ENCODE data around the gene THSD8. TPM values are rescaled to one million over a fixed set of nuclear protein-coding genes. Genes with fewer than 3 reads are reported as not detected.

Gene THSD8
- total and polyA plus RNA-seq, 2 donors, result 4.1 to 9.9 TPM

DNA sequence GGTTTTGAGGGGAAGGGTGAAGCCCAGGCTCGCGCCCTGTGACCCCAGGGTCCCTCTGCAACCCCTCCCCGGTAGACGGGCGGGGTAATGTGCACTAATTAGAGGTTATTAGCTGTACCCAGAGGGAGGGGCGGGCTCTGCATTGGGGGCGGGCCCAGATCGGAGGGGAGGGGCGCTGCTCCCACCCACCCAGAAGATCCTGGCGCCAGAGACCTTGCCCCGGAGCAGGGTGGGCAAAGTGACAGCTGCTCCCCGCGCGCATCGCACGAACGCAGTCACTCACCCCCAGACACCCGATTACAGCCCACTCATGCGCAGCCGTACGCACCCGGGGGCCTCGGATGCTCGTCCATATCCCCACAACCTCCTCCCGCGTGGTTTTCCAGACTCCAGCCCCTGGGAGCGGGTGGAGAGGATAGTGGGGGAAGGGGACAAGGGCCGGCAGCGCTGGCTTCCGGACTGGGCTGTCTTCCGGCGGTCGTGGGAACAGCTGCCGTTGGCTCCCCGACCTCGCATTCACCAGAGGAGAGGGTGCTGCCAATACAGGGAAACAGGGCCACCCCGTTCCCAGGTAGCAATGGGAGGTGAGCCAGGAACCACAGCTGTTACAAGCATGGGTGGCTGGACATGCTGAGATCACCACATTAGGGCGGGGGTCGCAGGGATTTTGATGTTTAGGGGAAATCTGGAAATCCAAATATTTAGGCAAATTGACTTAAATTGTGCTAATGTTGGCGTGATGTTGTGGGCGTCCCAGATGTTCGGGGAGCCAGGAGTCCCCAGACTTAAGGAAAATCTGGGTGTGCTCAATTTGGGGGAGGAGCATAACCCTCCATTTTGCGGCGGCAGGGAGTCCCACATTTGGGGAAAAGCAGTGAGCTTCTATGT lies 23.6 kb upstream of the THSD8 start:
- no peaks in the 10 kb centered on the region for H3K36me3 ChIP-seq (ENCODE audit: control insufficient read depth in 2 of 2, insufficient read depth in 2 of 2, low read length in 1 of 2)
- peaks cover 15 to 61% of the 10 kb centered on the region in 2 donors for H3K4me1 ChIP-seq (ENCODE audit: control insufficient read depth in 2 of 2, insufficient read depth in 2 of 2, low read length in 2 of 2)
- H3K27me3 ChIP-seq (ENCODE audit: control insufficient read depth in 2 of 2, insufficient read depth in 1 of 2, low read length in 1 of 2), result no peaks in the 10 kb centered on the region
- H3K9me3 ChIP-seq (ENCODE audit: control insufficient read depth in 2 of 2, insufficient read depth in 1 of 2, low read length in 1 of 2), result no peaks in the 10 kb centered on the region
- 6% methylated on average over 44 of the region's 44 CpGs for WGBS
- peak in 2 of 9 donors; percentile 46 to 62 for DNase-seq (ENCODE audit: low read depth in 6 of 9, low spot score in 9 of 9)
- H3K4me3 ChIP-seq (ENCODE audit: low read length in 2 of 2), result peak overlapping the region; percentile 73 to 74
- H3K27ac ChIP-seq (ENCODE audit: low read depth in 1 of 2, low read length in 1 of 2), result peak overlapping the region; percentile 90 to 92

DNA sequence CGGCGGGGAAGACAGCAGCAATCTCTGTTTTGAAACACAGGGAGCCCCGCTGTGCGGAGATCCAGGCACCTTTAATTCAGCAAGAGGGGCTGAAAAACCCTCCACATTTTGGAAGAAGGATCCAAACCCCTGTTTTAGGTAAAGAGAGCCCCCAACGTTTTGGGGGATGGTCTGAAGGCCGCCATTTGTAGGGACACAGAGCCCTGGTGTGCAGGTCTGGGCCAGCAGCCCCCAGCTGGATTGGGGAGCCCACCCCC lies 23.0 kb upstream of the THSD8 start:
- peak overlapping the region in 1 of 2 donors; percentile 73 for H3K4me3 ChIP-seq (ENCODE audit: low read length in 2 of 2)
- H3K27ac ChIP-seq (ENCODE audit: low read depth in 1 of 2, low read length in 1 of 2), result peak overlapping the region; percentile 90 to 92
- no peaks in the 10 kb centered on the region for H3K27me3 ChIP-seq (ENCODE audit: control insufficient read depth in 2 of 2, insufficient read depth in 1 of 2, low read length in 1 of 2)
- DNase-seq (ENCODE audit: low read depth in 6 of 9, low spot score in 9 of 9), result no peak
- 74% methylated on average over 6 of the region's 6 CpGs for WGBS
- no peaks in the 10 kb centered on the region for H3K36me3 ChIP-seq (ENCODE audit: control insufficient read depth in 2 of 2, insufficient read depth in 2 of 2, low read length in 1 of 2)
- H3K9me3 ChIP-seq (ENCODE audit: control insufficient read depth in 2 of 2, insufficient read depth in 1 of 2, low read length in 1 of 2), result no peaks in the 10 kb centered on the region
- H3K4me1 ChIP-seq (ENCODE audit: control insufficient read depth in 2 of 2, insufficient read depth in 2 of 2, low read length in 2 of 2), result peaks cover 19 to 66% of the 10 kb centered on the region in 2 donors

DNA sequence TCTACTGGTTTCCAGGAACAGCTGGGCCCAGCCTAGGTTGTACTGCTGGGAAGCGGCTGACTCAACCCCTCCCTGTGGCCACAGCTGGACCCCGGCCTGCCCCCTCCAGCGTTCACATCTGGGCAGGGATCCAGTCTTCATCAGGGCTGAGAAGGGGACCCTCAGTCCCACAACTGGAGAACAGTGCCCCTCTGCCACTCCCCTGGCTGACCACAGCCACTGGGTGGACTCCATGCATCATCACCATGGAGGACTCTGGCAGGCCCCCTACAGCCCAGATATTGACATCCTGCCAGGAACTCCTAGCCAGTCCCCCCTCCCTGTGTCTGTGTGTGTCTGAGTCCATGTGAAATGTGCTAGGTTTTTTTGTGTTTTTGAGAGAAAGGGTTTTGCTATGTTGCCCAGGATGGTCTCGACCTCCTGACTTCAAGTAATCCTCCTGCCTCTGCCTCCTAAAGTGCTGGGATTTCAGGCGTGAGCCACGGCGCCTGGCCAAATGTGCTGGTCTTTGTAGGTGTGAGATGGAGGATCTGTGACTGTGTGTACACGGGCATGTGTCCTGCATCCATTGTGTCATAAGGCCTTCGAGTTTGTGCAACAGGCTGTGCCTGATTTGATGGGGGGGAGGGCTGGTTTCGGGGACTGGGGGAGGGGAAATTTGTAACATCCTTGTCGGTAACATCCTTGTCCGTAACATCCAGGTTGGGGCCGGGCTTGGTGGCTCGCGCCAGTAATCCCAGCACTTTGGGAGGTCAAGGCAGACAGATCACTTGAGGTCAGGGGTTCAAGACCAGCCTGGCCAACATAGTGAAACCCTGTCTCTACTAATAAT lies 22.5 kb upstream of the THSD8 start:
- Histone ChIP-seq H3K36me3 (ENCODE audit: control insufficient read depth in 2 of 2, insufficient read depth in 2 of 2, low read length in 1 of 2) (no peaks in the 10 kb centered on the region), H3K9me3 (ENCODE audit: control insufficient read depth in 2 of 2, insufficient read depth in 1 of 2, low read length in 1 of 2) (no peaks in the 10 kb centered on the region), H3K27ac (ENCODE audit: low read depth in 1 of 2, low read length in 1 of 2) (peak overlapping the region; percentile 90 to 92), H3K4me3 (ENCODE audit: low read length in 2 of 2) (no peak overlapping the region), H3K27me3 (ENCODE audit: control insufficient read depth in 2 of 2, insufficient read depth in 1 of 2, low read length in 1 of 2) (no peaks in the 10 kb centered on the region), H3K4me1 (ENCODE audit: control insufficient read depth in 2 of 2, insufficient read depth in 2 of 2, low read length in 2 of 2) (peaks cover 22 to 72% of the 10 kb centered on the region in 2 donors)
- WGBS, result 90% methylated on average over 15 of the region's 15 CpGs
- DNase-seq (ENCODE audit: low read depth in 6 of 9, low spot score in 9 of 9), result no peak

DNA sequence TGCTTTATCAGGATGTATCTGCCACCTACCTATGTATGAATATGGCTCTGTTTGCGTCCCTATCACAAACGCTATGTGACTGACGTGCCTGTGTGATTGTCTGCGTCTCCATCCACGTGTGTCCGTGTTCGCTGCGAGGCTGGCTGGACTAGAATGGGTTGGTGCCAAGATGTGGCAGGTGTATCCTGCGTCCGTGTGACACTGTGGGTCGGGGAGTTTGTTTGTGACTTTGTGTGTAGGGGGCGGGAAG lies 19.8 kb upstream of the THSD8 start:
- H3K27me3 ChIP-seq (ENCODE audit: control insufficient read depth in 2 of 2, insufficient read depth in 1 of 2, low read length in 1 of 2), result no peaks in the 10 kb centered on the region
- 1% methylated on average over 12 of the region's 12 CpGs for WGBS

DNA sequence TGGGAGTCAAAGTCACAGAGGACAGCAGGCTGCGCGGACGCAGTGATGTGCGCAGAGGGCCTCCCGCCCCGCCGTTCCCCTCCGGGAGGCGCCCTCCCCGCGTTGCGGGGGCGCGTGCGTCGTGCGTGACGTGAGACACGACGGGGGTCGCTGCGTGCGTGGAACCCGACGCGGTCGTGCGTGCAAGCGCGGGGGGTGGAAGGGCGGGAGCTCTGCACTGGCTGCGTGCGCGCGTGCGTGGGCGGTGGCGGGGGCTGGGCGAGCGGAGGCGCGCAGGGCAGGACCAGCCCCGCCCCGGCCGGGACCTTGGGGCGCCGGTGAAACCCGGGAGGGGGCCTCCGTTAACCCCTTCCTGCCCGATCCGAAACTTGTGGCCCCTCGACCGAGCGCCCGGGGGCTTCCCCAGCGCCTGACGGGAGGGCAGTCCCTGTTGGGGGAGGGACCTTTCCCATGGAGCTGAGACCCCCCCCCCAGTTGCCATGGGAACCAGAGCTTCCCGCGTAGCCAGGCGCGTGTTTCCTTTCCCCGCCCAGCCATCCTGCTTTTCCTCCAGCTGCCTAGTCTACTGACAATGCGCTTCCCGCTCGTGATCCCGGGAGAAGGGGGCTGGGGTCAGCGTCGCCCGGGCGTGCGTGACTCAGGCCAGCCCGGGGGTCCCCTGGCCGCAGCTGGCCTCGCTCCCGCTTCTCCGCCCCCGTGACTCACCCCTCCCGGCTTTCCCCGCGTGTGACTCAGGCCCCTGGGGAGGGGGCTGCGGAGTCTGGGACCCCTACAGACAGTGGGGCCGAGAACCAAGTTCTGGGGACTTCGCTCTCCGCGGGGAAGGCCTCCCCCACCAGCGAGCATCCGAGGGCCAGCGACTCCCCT lies 19.2 kb upstream of the THSD8 start:
- under 1% methylated on average over 88 of the region's 88 CpGs for WGBS
- peak overlapping the region; percentile 57 for H3K4me3 ChIP-seq (ENCODE audit: low read length in 2 of 2)

More for the DNA sequence above, 19.8 kb upstream of the THSD8 start:
- H3K36me3 ChIP-seq (ENCODE audit: control insufficient read depth in 2 of 2, insufficient read depth in 2 of 2, low read length in 1 of 2), result no peaks in the 10 kb centered on the region
- no peaks in the 10 kb centered on the region for H3K9me3 ChIP-seq (ENCODE audit: control insufficient read depth in 2 of 2, insufficient read depth in 1 of 2, low read length in 1 of 2)
- H3K4me3 ChIP-seq (ENCODE audit: low read length in 2 of 2), result peak overlapping the region; percentile 26 to 57
- peaks cover 29 to 83% of the 10 kb centered on the region in 2 donors for H3K4me1 ChIP-seq (ENCODE audit: control insufficient read depth in 2 of 2, insufficient read depth in 2 of 2, low read length in 2 of 2)
- no peak for DNase-seq (ENCODE audit: low read depth in 6 of 9, low spot score in 9 of 9)
- peak overlapping the region; percentile 92 to 96 for H3K27ac ChIP-seq (ENCODE audit: low read depth in 1 of 2, low read length in 1 of 2)

DNA sequence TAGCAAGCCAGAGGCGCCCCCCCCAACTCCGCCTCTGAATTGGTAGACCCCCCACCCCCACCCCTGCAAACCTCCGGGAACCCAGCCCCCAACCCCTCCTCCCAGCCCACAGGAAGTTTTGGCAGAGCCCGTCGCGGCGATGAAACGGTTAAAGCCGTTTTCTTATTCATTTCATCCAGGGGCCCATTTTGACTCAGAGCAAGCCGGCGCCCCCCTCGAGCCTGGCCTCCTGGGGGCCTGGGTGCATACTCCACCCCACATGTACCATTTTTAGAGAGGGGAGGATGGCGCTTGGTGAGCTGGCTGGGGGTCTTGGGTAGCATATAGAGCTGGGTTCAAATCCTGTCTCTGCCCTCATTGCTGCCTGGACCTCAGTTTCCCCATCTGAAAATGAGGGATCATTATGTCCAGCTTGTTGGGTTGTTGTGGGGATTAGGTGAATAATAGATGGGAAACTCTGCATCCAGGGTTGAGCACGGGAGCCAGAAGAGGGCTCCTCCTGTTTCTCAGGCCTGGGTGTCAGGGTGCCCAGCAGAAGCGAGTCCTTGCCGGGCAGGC lies 18.5 kb upstream of the THSD8 start:
- H3K4me1 ChIP-seq (ENCODE audit: control insufficient read depth in 2 of 2, insufficient read depth in 2 of 2, low read length in 2 of 2), result peaks cover 28 to 75% of the 10 kb centered on the region in 2 donors
- 21% methylated on average over 16 of the region's 16 CpGs for WGBS
- DNase-seq (ENCODE audit: low read depth in 6 of 9, low spot score in 9 of 9), result peak in 1 of 9 donors; percentile 66
- H3K36me3 ChIP-seq (ENCODE audit: control insufficient read depth in 2 of 2, insufficient read depth in 2 of 2, low read length in 1 of 2), result no peaks in the 10 kb centered on the region
- H3K27me3 ChIP-seq (ENCODE audit: control insufficient read depth in 2 of 2, insufficient read depth in 1 of 2, low read length in 1 of 2), result no peaks in the 10 kb centered on the region
- peak overlapping the region; percentile 87 to 96 for H3K27ac ChIP-seq (ENCODE audit: low read depth in 1 of 2, low read length in 1 of 2)
- H3K4me3 ChIP-seq (ENCODE audit: low read length in 2 of 2), result peak overlapping the region; percentile 57
- H3K9me3 ChIP-seq (ENCODE audit: control insufficient read depth in 2 of 2, insufficient read depth in 1 of 2, low read length in 1 of 2), result no peaks in the 10 kb centered on the region

More for the DNA sequence above, 19.2 kb upstream of the THSD8 start:
- no peaks in the 10 kb centered on the region for H3K27me3 ChIP-seq (ENCODE audit: control insufficient read depth in 2 of 2, insufficient read depth in 1 of 2, low read length in 1 of 2)
- H3K9me3 ChIP-seq (ENCODE audit: control insufficient read depth in 2 of 2, insufficient read depth in 1 of 2, low read length in 1 of 2), result no peaks in the 10 kb centered on the region
- peak overlapping the region; percentile 92 to 96 for H3K27ac ChIP-seq (ENCODE audit: low read depth in 1 of 2, low read length in 1 of 2)
- H3K36me3 ChIP-seq (ENCODE audit: control insufficient read depth in 2 of 2, insufficient read depth in 2 of 2, low read length in 1 of 2), result no peaks in the 10 kb centered on the region
- peaks cover 29 to 77% of the 10 kb centered on the region in 2 donors for H3K4me1 ChIP-seq (ENCODE audit: control insufficient read depth in 2 of 2, insufficient read depth in 2 of 2, low read length in 2 of 2)
- peak in 4 of 9 donors; percentile 66 to 86 (median 80) for DNase-seq (ENCODE audit: low read depth in 6 of 9, low spot score in 9 of 9)

DNA sequence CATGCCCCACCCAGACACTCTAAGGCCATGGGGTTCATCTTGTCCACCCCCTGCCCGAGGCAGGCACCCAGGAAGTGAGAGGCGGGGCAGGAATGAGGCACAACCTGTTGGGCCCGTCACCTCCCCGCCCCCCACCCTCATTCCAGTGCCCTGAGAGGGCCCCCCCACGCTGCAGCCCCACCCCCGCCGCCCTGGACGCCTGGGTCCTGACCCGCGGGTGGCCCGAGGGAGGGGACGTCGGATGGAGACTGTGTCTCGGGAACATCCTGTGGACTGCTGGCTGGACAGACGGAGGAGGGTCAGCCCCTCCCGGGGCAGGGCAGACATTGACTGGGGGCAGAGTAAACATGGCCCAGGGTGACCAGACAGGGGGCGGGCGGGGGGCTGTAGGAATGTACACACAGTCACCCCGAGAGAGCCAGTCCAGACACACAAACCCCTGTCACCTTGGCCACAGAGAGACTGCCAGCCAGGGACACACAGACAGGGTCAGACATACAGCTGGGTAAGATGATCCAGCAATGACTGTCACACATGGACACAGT lies 17.9 kb upstream of the THSD8 start:
- 74% methylated on average over 19 of the region's 19 CpGs for WGBS
- Histone ChIP-seq H3K4me1 (ENCODE audit: control insufficient read depth in 2 of 2, insufficient read depth in 2 of 2, low read length in 2 of 2) (peaks cover 24 to 75% of the 10 kb centered on the region in 2 donors), H3K27ac (ENCODE audit: low read depth in 1 of 2, low read length in 1 of 2) (peak overlapping the region; percentile 64 to 96), H3K27me3 (ENCODE audit: control insufficient read depth in 2 of 2, insufficient read depth in 1 of 2, low read length in 1 of 2) (peaks cover 3 to 4% of the 10 kb centered on the region in 2 donors), H3K36me3 (ENCODE audit: control insufficient read depth in 2 of 2, insufficient read depth in 2 of 2, low read length in 1 of 2) (no peaks in the 10 kb centered on the region), H3K4me3 (ENCODE audit: low read length in 2 of 2) (no peak overlapping the region), H3K9me3 (ENCODE audit: control insufficient read depth in 2 of 2, insufficient read depth in 1 of 2, low read length in 1 of 2) (no peaks in the 10 kb centered on the region)
- no peak for DNase-seq (ENCODE audit: low read depth in 6 of 9, low spot score in 9 of 9)

DNA sequence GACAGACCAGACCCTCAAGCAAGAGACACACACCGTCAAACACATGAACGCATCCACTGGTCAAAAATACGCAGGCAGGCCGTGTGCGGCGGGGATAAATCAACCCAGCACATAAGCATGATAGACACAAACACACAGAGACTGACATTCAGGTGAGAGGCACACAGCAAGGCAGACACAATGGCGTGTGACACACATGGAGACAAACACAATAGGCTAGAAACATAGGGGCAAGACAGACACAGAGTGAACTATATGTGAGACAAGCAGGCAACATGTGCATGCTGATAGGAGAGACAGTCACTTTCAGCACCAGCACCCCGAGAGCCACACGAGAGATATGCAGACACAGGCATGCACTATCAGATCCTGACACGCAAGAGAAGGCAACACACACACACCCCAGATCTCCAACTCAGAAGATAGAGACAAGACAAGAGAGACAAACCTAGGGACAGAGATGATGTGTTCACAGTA lies 17.4 kb upstream of the THSD8 start:
- Histone ChIP-seq H3K27me3 (ENCODE audit: control insufficient read depth in 2 of 2, insufficient read depth in 1 of 2, low read length in 1 of 2) (peaks cover 6 to 9% of the 10 kb centered on the region in 2 donors), H3K9me3 (ENCODE audit: control insufficient read depth in 2 of 2, insufficient read depth in 1 of 2, low read length in 1 of 2) (no peaks in the 10 kb centered on the region), H3K36me3 (ENCODE audit: control insufficient read depth in 2 of 2, insufficient read depth in 2 of 2, low read length in 1 of 2) (no peaks in the 10 kb centered on the region), H3K4me1 (ENCODE audit: control insufficient read depth in 2 of 2, insufficient read depth in 2 of 2, low read length in 2 of 2) (peaks cover 24 to 75% of the 10 kb centered on the region in 2 donors), H3K27ac (ENCODE audit: low read depth in 1 of 2, low read length in 1 of 2) (peak overlapping the region; percentile 64 to 96), H3K4me3 (ENCODE audit: low read length in 2 of 2) (no peak overlapping the region)
- DNase-seq (ENCODE audit: low read depth in 6 of 9, low spot score in 9 of 9), result peak in 1 of 9 donors; percentile 53
- WGBS, result 84% methylated on average over 10 of the region's 10 CpGs
